WTC11 (cell line): ENCODE results near the gene RAB34.

ENCODE experiments used
- CREB1 ChIP-seq: sonication (generic); formaldehyde crosslinking; IDR thresholded peaks from 2 replicates; pipeline ENCODE4 v1.8.0; 2023; ENCODE audit warnings: mild to moderate bottlenecking, missing genetic modification reagents
- CTCF ChIP-seq: fragments of 200-600 bp; IDR thresholded peaks from 2 replicates; pipeline ENCODE4 v1.8.0; 2022; ENCODE audit warnings: antibody characterized with exemption
- ELF4 ChIP-seq: sonication (generic); formaldehyde crosslinking; IDR thresholded peaks from 2 replicates; pipeline ENCODE4 v1.8.1; 2022; ENCODE audit warnings: low read depth, mild to moderate bottlenecking, moderate library complexity, missing genetic modification reagents
- JUN ChIP-seq: sonication (generic); formaldehyde crosslinking; IDR thresholded peaks from 2 replicates; pipeline ENCODE4 v1.8.0; 2023; ENCODE audit warnings: mild to moderate bottlenecking, missing genetic modification reagents
- NFE2L1 ChIP-seq: sonication (generic); formaldehyde crosslinking; IDR thresholded peaks from 2 replicates; pipeline ENCODE4 v1.8.1; 2023; ENCODE audit warnings: missing genetic modification reagents
- NR1H2 ChIP-seq: sonication (generic); formaldehyde crosslinking; IDR thresholded peaks from 2 replicates; pipeline ENCODE4 v1.9.0; 2021; ENCODE audit warnings: mild to moderate bottlenecking, moderate library complexity, missing genetic modification reagents
- TP53 ChIP-seq: sonication (generic); formaldehyde crosslinking; IDR thresholded peaks from 2 replicates; pipeline ENCODE4 v1.8.1; 2023; ENCODE audit warnings: mild to moderate bottlenecking, missing genetic modification reagents
- USF1 ChIP-seq: sonication (generic); formaldehyde crosslinking; IDR thresholded peaks from 2 replicates; pipeline ENCODE4 v1.8.0; 2022; ENCODE audit warnings: mild to moderate bottlenecking, missing genetic modification reagents
- USF2 ChIP-seq: sonication (generic); formaldehyde crosslinking; IDR thresholded peaks from 2 replicates; pipeline ENCODE4 v1.8.1; 2023; ENCODE audit warnings: mild to moderate bottlenecking, missing genetic modification reagents, moderate library complexity
- ZNF232 ChIP-seq: sonication (generic); formaldehyde crosslinking; IDR thresholded peaks from 2 replicates; pipeline ENCODE4 v1.8.0; 2022; ENCODE audit warnings: mild to moderate bottlenecking, missing genetic modification reagents
- ZSCAN18 ChIP-seq: fragments of 250-450 bp; sonication (Bioruptor Pico); IDR thresholded peaks from 2 replicates; pipeline ENCODE4 v2.1.2; 2022; ENCODE audit warnings: mild to moderate bottlenecking, moderate library complexity

- TF ChIP-seq CTCF (no peak), ZSCAN18 (CRISPR knock-in tag) (no peak), ELF4 (no peak), CREB1 (CRISPR knock-in tag) (no peak), USF1 (CRISPR knock-in tag) (0 out of 2 replicates have a peak, but pooled peaks have one; percentile 16), TP53 (no peak), NFE2L1 (CRISPR knock-in tag) (no peak), USF2 (CRISPR knock-in tag) (no peak), JUN (CRISPR knock-in tag) (no peak), NR1H2 (CRISPR knock-in tag) (no peak), ZNF232 (no peak)
Measured at GRCh38 chr17:28724500-28725165, 7.0 kb upstream of the RAB34 start.
